Erythroblast (primary cell): ENCODE results near the gene SREBF2.

ENCODE experiments used
- GATA1 ChIP-seq: IDR thresholded peaks from 2 replicates; pipeline ENCODE4 v1.6.1; 2011; ENCODE audit warnings: low read depth, mild to moderate bottlenecking, control low read depth, low read length, moderate library complexity
- POLR2A ChIP-seq: IDR thresholded peaks from 2 replicates; pipeline ENCODE4 v1.6.1; 2011; ENCODE audit warnings: mild to moderate bottlenecking, low read length

- TF ChIP-seq POLR2A (no peak), GATA1 (no peak)
Measured at GRCh38 chr22:41935015-41935351, 102.1 kb downstream of the SREBF2 start.
